ENCODE results near the gene PISD.
"Not testable (repeated sequence)": the region's sequence is repeated elsewhere in the genome, so short reads cannot be mapped to it uniquely, and the experiment has no call there.

The PISD gene

DNA sequence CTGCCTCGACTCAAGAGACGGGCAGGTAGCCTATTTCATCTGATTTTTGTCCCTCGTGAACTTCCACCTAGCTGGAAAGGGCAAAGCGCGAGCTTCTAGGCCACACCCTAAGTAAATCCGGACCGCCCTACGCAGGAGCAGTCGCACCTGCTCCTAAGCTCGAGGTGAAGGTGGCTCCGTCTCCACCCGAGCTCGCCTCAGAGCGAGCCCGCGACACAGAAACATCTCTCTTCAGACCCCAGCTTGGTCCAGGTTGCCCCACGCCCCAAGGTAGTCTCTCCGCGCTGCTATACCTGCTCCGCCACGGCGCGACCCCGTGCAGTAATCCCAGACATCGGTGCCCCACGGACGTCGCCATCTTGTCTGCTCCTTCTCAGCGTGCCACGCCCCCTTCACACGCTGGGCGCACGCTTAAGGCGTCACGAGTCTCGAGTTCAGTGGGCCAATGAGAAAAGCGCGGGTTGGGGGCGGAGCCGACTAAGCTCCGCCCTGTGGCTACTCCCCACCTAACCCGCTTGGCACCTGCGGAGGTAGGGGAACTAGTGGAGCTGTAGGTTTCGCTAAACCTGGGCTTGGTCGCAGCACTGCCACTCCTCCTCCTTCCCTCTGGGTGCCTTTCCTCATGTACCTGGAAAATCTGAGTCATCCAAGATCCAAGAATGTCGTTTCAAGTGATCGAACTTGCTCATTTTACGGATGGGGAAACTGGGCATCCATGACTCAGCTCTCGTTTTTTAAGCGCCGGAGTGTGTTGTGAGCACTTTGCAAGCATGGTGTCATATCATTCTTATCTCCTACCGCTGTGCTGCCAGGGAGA lies at the start of gene PISD:
Gene PISD (minus strand): TSS at position 365 of the 817 bp plus-strand sequence. CDS start 7 bp downstream, at position 358.
- peak; percentile 95 for DNase-seq

DNA sequence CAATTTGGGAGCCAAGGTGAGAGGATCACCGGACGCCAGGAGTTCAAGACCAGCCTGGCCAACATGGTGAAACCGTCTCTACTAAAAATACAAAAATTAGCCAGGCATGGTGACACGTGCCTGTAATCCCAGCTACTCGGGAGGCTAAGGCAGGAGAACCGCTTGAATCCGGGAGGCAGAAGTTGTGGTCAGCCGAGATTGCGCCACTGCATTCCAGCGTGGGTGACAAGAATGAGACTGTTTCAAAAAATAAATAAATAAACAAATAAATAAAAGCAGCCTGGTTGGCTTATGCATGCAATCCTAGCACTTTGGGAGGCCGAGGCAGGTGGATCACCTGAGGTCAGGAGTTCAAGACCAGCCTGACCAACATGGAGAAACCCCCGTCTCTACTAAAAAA lies 49.2 kb upstream of the PISD start:
- DNase-seq, result not testable (repeated sequence)

DNA sequence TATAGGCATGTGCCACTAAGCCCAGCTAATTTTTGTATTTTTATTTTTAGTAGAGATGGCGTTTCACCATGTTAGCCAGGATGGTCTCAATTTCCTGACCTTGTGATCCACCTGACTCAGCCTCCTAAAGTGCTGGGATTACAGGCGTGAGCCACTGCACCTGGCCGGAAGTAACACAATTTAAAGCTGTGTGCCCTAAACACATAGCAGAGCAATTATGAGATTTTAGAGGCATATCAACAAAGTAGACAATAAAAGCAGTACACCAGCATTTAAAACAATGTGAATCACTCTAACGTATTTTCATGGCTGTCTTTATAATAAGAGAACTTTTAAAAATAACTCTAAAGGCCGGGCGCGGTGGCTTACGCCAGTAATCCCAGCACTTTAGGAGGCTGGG lies 45.5 kb upstream of the PISD start:
- no peak for DNase-seq

DNA sequence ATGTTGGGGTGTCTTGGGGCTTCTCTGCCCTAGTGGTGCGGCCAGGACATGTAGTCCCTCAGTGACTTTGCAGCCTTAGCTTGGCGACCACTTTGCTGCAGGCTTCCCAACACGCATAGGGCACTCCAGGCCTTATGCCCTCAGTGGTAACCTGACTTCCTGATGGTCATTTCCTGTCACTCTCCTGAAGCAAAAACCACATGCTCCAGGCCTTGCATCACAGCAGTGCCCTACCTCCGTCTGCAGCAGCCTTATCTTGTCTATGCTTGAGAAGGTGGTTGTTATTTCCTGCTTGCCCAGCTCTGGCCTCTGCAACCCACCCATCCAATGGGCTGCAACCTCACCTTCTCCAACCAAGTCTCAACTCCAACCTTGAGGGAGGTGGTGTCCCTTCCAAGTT lies 33.4 kb upstream of the PISD start:
- DNase-seq, result no peak

DNA sequence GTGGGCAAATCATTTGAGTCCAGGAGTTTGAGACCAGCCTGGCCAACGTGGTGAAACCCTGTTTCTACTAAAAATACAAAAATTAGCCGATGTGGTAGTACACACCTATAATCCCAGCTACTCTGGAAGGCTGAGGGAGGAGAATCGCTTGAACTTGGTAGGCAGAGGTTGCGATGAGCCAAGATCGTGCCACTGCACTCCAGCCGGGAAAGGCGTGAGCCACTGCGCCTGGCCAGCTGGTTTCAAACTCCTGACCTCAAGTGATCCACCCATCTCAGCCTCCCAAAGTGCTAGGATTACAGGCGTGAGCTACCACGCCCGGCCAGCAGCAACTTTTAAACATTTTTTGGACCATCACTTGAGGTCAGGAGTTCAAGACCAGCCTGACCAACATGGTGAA lies 32.0 kb upstream of the PISD start:
- DNase-seq, result not testable (repeated sequence)

DNA sequence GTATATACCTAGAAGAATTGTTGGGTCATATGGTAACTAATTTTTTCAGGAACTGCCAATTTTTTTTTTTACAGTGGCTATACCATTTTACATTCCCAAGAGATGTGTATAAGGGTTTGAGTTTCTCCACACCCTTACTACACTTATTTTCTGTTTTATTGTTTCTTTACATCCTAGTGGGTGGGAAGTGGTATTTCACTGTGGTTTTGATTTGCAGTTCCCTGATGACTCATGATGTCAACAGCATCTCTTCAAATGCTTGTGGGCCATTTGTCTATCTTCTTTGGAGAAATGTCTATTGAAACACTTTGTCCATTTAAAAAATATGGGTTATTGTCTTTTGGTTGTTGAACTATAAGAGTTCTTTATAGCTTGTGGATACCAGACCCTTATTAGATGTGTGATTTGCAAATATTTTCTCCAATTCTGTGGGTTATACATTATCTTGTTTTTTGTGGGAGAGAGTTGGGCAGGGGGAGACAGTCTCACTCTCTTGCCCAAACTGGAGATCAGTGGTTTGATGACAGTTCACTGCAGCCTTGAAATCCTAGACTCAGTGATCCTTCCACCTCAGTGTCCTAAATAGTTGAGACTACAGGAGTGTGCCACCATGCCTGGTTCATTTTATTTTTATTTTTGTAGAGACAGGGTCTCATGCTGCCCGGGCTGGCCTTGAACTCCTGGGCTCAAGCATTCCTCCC lies 30.3 kb upstream of the PISD start:
- DNase-seq, result no peak

DNA sequence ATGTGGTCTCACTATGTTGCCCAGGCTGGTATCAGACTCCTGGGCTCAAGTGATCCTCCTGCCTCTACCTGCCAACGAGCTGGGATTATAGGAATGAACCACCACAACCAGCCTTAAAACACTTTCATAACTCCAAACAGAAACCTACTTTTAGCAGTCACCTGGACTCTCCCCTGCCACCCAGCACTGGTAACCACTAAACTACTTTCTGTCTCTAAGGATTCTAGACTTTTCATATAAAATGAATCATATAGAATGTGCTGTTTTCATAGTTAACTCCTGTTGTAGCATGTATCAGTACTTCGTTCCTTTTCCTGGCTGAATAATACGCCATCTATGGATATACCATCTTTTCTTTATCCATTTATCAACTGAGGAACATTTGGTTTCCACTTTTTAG lies 29.4 kb upstream of the PISD start:
- no peak for DNase-seq

DNA sequence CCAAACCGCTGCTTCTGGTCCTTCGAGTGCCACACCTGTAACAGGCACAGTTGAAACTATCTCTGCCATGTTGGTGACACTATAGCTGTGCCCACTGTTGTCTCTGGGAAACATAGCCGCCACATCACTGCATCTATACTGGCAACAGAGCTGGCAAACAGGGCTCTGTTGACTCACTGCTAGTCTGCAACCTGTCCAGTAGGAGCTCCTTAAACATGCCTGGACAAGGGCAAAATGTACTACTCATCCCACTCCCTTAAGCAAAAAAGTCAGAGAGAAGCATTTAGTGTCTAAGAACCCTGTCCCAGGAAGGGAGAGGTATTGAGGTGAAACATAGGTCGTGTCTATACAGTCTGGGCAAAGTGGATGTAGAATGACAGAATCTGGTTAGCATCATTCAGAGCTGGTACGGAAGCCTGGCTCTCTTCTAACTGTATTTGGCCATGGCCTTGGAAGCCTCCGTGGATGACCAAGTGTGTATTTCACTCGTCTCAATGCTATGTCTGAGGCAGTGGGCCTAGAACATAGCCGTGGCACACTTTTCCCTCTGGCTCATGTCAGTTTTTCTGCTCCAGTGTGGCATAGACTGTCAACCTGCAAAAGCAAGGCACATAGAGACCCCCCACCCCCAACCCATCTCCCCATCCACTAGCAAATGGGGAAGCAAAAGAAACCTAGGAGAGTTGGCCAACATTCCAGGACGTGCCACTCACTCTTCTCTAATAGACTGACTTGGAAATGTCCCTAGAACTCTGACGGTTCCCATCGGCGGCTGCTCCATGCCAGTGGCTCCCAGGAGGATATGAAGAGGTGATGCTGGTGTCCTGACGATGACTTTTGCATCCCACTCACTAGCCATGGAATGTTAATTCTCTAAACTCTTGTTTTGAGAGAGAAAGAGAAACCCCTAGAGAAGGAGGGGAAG lies 21.4 kb upstream of the PISD start:
- DNase-seq, result no peak

DNA sequence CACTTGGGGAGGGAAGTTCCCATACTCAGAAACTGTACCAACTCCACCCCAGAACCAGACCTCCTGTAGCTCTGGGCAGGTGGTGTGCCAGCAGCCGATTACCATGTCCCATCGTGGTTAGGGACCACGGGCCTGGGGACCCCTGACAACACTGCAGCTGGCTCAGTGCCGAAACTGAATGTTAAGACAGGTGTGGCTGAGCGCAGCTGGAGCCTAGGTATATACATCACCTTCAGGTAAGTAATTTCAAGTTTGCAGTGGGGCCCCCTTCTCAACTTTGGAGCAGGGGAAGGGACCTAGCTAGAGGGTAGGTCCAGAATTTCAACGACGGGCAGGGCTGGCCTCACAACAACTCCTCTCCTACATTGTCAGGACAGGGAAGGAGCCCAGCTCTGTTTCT lies 20.7 kb upstream of the PISD start:
- DNase-seq, result no peak

DNA sequence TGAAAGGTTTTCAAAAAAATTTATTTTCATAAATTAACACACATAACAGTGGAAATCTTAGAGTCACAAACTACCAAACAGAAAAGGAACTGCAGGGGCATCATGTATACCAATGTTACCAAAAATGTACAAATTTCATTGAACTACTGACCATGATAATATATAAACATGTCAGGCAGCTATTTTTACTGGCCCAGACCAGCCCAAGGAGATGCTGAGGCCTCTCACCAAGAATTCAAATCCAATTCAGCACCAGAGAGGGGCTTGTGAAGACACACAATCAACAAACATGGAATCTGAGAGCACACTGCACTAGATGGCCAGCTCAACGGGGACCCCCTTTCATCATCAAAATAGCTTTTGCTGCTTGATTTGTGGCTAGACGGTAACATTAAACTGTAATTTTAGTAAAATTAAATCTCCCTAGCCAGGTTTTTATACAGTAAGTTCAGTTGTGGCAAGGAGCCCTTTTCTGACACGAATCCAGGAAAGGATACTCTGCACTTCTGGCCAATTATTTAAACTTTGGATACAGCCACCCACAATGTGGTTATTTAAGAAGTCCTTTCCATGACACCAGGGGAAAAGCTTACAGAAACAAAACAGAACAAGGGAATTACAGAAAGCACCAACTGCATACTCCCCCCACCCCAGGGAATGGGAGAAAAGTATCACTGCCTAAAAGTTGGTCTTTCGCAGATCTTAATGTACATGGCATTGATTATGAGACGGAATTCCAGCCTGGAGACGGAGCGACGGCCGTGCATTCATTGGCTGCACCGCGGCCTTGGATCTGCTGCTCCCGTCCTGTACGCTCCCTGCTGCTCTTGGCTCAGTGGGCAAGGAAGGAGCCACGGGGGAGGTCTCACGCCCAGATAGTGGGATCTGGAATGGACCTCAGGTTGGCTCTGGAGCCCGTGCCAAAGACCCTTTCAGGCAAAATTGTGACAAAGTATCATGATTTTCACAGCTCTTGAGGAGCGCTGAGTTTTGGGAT lies 19.6 kb upstream of the PISD start:
- DNase-seq, result no peak

DNA sequence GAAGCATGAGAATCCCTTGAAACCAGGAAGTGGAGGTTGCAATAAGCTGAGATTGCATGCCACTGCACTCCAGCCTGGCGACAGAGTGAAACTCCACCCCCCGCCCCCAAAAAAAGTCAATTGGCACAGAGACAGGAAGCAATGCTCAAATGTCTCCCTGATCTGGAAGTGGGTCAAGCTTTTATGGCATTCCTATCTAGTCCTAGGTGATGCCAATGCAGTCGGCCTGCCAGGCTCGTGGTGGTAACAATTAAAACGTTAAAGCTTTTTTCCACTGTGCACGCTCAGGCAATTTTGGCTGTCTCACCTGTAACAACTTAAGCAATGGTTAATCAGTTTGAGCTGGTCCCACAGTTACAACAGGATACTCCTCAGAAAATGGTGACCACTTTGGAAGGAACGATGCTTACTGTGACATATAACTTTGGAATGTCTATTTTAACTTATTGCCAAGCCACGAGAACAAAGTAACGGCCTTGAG lies 18.9 kb upstream of the PISD start:
- no peak for DNase-seq

DNA sequence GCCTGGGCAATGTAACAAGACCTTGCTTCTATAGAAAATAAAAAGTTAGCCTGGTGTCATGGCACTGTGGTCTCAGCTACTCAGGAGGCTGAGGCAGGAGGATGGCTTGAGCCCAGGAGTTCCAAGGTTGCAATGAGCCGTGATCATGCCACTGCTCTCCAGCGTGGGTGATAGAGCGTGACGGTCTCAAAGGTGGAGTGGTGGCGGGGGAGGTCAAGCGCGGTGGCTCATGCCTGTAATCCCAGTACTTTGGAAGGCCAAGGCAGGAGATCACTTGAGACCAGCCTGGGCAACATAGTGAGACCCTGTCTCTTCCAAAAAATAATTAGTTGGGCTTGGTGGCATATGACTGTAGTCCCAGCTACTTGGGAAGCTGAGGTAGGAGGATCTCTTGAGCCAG lies 16.7 kb upstream of the PISD start:
- no peak for DNase-seq

DNA sequence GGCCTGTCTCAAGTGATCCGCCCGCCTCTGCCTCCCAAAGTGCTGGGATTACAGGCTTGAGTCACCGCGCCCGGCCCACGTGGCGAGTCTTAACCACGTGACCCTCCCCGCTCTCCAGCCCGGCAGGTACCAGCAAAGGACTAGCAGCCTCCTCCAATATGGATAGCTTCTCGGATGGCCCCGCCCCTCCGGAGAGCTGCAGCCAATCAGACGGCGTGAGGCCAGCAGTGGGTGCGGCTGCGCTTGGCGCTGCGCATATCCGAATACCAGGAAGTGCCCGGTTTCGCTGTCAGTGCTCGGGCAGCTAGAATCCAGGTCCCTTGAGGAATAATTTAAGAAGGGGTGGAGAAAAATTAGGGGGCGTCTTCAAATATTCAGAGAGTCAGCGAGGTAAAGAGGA lies 14.7 kb upstream of the PISD start:
- peak; percentile 96 for DNase-seq

DNA sequence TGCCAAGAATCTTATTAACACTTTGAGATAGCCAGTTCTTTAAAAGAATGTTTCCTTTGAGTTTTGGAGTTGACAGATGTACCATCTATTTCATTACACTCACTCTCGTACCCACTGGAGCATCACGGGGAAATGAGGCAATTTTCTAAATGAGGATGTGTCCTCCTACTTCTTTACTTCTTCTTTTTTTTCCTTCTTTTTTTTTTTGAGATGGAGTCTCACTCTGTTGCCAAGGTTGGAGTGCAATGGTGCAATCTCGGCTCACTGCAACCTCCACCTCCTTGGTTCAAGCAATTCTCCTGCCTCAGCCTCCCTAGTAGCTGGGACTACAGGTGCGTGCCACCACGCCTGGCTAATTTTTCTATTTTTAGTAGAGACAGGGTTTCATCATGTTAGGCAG lies 12.2 kb upstream of the PISD start:
- DNase-seq, result not testable (repeated sequence)

DNA sequence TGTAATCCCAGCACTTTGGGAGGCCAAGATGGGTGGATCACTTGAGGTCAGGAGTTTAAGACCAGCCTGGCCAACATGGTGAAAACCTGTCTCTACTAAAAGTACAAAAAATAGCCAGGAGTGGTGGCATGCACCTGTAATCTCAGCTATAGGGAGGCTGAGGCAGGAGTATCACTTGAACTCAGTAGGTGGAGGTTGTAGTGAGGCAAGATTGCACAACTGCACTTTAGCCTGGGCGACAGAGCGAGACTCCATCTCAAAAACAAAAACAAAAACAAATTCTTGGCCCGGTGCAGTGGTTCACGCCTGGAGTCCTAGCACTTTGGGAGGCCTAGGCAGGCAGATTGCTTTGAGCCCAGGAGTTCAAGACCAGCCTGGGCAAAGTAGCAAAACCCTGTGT lies 6.8 kb upstream of the PISD start:
- DNase-seq, result not testable (repeated sequence)

DNA sequence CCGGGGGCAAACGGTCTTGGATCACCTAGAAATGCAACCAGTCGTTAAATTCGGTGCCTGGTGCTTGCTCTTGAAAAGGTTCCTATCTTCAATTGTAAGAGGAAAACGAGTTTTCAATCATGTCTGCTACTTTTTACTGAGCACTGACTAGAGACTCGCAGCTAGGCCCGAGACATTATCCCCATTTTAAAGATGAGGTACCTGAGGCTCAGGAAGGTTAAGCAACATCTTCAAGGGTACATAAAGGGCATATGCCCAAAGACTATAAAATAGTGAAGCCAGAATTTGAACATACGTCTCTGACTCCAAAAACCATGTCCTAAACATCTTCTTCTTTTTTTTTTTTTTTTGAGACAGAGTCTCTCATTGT lies 638 bp upstream of the PISD start:
- DNase-seq, result no peak

DNA sequence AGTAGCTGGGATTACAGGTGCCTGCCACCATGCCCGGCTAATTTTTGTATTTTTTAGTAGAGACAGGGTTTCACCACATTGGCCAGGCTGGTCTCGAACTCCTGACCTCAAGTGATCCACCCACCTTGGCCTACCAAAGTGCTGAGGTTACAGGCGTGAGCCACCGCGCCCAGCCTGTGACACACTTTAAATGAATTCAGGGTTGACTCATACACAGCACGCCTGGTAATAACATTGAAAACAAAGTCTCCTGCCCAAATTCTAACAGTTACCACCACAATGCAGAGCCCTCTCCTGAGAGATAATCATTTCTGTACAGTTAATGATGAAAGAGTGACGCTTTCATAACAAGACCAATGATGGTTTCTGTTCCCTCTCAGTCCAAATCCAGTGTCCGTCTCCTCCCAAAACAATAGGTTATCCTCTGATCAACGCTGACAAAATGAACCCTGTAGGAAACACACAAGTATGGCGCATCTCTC lies 1.1 kb downstream of the PISD start:
- peak; percentile 24 for DNase-seq

DNA sequence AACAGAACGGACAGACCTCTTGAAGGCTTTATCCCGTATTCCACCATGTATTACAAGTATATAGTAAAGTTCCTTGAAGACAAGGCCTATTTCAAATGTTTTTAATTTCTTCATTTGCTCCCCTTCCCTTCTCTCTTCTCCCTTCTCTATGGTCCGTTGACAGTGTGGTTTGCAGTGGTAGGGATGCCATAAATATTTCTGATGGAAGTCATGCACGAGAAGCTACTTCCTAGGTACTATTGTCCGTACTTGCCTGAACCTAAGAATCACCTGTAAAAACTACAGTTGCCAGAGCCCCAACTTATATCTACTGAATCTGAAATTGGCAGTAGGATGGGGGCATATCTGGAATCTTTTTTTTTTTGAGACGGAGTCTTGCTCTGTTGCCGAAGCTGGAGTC lies 2.8 kb downstream of the PISD start:
- no peak for DNase-seq

DNA sequence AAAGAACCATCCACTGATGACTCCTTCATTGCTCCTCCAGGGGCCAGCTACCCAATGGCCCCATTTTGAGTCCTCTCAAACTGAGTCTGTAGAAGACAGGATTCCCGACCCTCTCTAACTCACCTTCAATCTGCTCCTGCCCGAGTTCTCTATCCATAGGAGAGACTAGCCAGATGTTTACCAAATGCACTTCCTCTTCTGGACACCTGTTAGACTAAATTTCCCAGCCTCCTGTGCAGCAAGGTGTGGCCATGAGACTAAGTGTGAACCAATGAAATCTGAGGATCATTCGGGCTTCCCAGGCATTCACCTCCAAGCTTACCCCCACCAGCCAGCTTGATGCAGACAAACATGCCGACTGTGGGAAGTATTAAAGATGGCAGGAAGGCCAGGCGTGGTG lies 7.6 kb downstream of the PISD start:
- DNase-seq, result no peak

DNA sequence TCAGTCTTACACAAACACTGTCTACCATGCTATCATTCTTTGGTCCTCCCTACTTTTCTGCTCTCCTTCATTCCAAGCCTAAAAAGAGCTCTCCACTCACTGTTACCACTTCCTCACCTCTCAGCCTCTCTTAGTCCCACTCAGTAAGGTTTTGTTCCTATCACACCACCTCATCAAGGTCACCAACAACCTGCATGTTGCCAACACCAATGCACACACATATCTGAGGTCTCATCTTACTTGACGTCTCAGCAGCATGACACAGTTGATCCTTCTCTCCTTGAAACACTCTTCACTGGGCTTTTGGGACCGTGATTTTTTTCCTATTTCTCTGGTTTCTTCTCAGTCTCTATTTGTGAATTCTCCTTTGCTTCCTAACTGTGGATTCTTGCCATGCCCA lies 8.1 kb downstream of the PISD start:
- DNase-seq, result no peak

DNA sequence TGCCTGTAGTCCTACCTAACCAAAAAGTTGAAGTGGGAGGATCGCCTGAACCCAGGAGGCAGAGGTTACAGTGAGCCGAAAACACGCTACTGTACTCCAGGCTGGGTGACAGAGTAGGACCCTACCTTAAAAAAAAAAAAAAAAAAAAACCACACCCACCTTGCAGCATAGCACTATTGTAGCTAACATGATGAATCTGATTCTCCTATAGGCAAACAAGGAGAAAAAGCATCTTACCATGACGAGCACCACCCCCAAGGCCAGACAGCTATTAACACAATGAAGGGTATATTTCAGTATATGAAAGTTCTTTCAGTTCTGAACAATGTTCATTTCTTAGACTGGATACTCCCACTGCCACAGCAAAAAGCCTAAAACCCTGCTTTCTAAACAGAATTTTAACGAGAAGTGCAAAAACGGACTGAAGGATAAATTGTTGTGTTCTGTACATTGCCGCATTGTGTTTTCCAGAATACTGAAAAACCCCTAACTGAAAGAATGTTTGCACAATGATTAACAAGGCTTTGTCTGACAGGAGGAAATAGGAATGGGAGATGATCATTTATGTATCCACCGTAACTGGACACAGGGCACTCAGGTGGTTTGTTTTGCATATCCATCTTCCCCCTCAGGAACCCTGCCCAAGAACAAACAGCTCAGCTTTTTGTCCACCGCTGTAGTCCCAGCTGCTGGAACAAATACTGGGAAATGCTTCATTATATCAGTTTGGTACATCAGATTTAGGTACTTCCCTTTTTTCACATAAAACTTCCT lies 8.9 kb downstream of the PISD start:
- no peak for DNase-seq

All from CD4-positive, alpha-beta T cell treated with Interleukin-15 for 1 hour (primary cell).